Gastrocnemius medialis (tissue), 4 donors: Measurements from ENCODE around the gene IL1F10.

ENCODE experiments used
- CTCF ChIP-seq, 5 experiments: fragments of 450-650 bp in 3 of 5; fragments of 200-600 bp in 2 of 5; sonication (generic) in 2 of 5; IDR thresholded peaks in 4 of 5; conservative IDR thresholded peaks in 1 of 5; 1 replicate in 4 of 5; 2 replicates in 1 of 5; pipeline ENCODE4 v1.5.1; 2016 to 2019; ENCODE audit warnings: antibody characterized with exemption in 5 of 5, mild to moderate bottlenecking in 3 of 5, moderate library complexity in 3 of 5
- POLR2A ChIP-seq, 2 donors: fragments of 450-650 bp; IDR thresholded peaks; one replicate each; pipeline ENCODE4 v1.6.1; 2017; ENCODE audit warnings: antibody characterized with exemption in 2 of 2, mild to moderate bottlenecking in 2 of 2, moderate library complexity in 2 of 2

GRCh38 chr2:113039719-113040118 is 28.1 kb upstream of the IL1F10 start:
- TF ChIP-seq CTCF (IDR thresholded peaks at IDR 0.05 in 4 of 5, conservative IDR thresholded peaks at IDR 0.05 in 1 of 5) (no peak), POLR2A (IDR thresholded peaks at IDR 0.05) (no peak)
